GM19193 (cell line): ENCODE results near the gene CALM3.

Experiments used
- POLR2A ChIP-seq: IDR thresholded peaks from 4 replicates; pipeline ENCODE4 v1.6.1; 2011; ENCODE audit not compliant: insufficient read depth, insufficient read length; ENCODE audit errors: extremely low read depth

The CALM3 gene

DNA sequence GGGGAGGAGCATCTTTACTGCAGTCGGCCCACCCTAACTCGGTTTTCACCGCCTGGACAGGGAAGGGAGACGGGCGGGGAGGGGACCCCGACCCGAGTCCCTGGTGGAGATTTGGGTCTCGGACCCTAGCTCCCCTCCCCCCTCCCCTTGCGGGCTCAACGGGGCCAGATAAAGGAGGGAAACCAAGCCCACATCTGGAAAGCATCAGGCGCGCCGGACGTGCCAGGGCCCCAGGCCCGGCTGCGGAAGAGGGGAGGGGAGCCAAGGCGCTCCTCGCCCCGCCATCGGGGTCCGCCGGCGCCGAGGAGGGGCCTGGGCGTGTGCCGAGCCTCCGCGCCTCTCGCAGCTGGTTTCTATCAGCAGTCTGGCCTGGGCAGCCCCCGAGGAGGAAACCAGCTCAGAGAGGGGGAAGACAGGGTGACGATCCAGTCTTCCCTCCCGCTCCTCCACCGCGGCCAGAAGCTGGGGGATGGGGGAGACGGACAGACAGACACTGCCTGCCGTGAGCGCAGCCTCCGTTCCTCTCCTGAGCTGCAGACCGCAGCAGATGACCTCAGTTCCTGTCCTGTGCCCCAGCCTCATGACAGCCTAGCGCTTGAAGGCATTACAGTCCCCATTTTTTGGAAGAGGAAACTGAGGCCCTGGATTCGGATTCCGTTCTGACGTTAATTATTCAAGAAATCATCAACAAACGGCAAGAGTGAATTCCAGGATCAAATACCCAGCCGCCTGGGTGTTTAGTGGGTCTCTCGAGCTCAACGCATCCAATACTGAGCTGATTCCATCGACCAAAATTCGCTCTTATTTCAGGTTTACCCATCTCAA, 38.4 kb downstream of the CALM3 start:
- TF ChIP-seq POLR2A, result no peak

- TF ChIP-seq POLR2A, result no peak
Measured at GRCh38 chr19:46640656-46641055, 39.5 kb downstream of the CALM3 start.

GRCh38 chr19:46644720-46645119, 43.6 kb downstream of the CALM3 start:
- TF ChIP-seq POLR2A, result no peak

GRCh38 chr19:46646402-46646801, 45.3 kb downstream of the CALM3 start:
- TF ChIP-seq POLR2A, result no peak

GRCh38 chr19:46648060-46648960, 47.2 kb downstream of the CALM3 start:
- TF ChIP-seq POLR2A, result no peak

- TF ChIP-seq POLR2A, result no peak
Measured at GRCh38 chr19:46648961-46649960, 48.1 kb downstream of the CALM3 start.

DNA sequence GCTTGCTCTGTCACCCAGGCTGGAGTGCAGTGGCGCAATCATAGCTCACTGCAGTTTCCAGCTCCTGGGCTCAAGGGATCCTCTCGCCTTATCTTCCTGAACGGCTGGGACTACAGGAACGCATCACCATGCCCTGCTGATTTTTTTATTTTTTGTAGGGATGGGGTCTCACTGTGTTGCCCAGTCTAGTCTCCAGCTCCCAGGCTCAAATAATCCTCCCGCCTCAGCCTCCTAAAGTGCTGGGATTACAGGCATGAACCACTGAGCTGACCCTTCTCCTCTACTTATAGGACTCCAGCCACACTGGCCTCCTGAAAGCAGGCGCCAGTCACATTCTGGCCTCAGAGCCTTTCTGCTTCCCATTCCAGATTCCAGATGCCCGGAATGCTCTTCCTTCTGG, 49.3 kb downstream of the CALM3 start:
- TF ChIP-seq POLR2A, result no peak

- TF ChIP-seq POLR2A, result no peak
Measured at GRCh38 chr19:46654621-46655152, 53.6 kb downstream of the CALM3 start.

GRCh38 chr19:46656541-46656940, 55.4 kb downstream of the CALM3 start:
- no peak for TF ChIP-seq POLR2A

DNA sequence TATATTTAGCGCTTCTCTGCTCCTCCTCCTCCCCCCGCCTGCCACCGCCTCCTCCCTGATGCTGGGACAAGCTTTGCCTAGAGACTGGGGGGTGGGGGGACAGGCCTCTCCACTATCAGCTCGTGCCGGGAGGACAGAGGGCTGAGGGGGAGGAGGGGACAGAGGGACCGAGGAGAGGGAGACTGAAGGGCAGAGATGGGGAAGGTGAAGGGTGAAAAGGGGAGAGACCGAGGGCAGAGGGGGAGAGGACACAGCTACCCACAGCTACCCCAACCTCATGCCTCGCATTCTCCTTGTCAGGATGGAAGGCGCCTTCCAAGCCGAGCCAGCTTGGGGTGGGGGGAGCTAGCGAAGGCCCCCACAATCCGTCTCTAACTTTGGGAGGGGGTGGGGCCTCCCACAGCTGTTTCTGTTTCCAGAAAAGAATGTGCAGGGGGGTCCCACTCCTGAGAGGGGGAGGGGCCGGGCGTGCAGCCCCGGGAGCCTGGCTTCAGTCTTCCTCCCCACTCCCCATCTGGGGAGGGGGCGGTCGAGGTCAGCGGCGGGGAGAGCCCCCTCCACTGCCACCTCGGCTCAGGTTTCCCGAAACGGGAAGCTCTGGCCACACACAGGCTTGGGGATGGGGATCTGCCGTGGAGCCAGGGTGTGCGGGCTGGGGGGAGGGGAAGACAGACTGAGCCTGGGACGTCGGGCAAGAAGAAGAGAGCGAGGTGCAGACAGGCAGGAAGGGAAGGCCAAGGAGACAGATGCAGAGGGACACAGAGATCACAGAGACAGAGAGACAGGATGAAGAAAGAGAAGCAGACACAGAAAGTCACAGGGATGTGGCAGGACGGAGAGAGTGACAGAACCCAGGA, 58.2 kb downstream of the CALM3 start:
- TF ChIP-seq POLR2A, result no peak

DNA sequence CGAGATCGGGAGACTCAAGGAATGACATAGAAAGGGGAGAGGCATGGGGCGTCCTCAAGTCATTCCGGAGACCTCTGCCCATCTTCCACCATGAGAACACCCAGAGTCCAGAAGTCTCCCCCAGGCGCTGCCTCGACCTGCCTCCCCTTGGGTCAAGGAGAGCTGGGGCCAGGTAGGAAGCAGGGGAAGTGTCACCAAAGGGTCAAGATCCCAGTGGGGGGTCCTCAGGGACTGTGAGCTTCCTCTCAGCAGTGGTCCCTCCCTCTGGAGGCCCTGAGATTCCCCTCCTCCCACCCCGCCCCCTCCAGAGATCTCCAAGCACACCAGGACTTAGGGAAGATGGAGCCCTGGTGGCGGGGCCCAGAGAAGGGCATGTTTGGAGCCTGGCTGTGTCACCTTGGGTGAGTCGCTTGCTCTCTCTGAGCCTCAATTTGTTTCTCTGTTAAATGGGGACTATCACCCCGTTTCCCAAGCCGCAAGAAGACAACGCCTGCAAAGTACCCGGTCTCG, 58.9 kb downstream of the CALM3 start:
- TF ChIP-seq POLR2A, result no peak
